Activated naive CD8-positive, alpha-beta T cell treated with anti-CD3 and anti-CD28 coated beads, Interleukin-2, amount 10 ng/mL, durations not matched to agents 7 days and 5 days (primary cell): Measurements from ENCODE around the gene DCAF15. TPM values are rescaled to one million over a fixed set of nuclear protein-coding genes. Genes with fewer than 3 reads are reported as not detected.

Experiments used
- total RNA-seq, 2 experiments: library from RNA; stranded (reverse); gene quantifications; one replicate each; pipeline ENCODE4 v1.2.3, GENCODE V29; 2021

Gene DCAF15
- total RNA-seq, 2 experiments from 2014 or later = 105 to 106 TPM

Other genes starting within 250 kb of the DCAF15 start
- 10 to 100 TPM; 63.5 to 65.3 TPM for gene MRI1, start 188.0 kb upstream of the DCAF15 start, total RNA-seq
- 10 to 100 TPM; 85.2 to 88.1 TPM for gene C19orf53, start 178.1 kb upstream of the DCAF15 start, total RNA-seq
- gene ZSWIM4, start 157.1 kb upstream of the DCAF15 start, total RNA-seq = 1 to 10 TPM; 9.6 to 9.9 TPM
- 1 to 10 TPM in 1 of 2 experiments, not detected in 1; 2.3 TPM for gene NANOS3, start 75.4 kb upstream of the DCAF15 start, total RNA-seq
- gene BRME1, start 46.4 kb upstream of the DCAF15 start, total RNA-seq = 1 to 10 TPM; 5.5 to 7.2 TPM
- gene CC2D1A, start 46.3 kb upstream of the DCAF15 start, total RNA-seq = 10 to 100 TPM; 34.7 to 34.8 TPM
- gene PODNL1, start 14.1 kb upstream of the DCAF15 start, total RNA-seq = 1 to 10 TPM; 1.2 to 1.4 TPM
- 10 to 100 TPM; 17.7 to 22.2 TPM for gene RFX1, start 53.8 kb downstream of the DCAF15 start, total RNA-seq
- not detected for gene RLN3, start 75.6 kb downstream of the DCAF15 start, total RNA-seq
- gene IL27RA, start 79.3 kb downstream of the DCAF15 start, total RNA-seq = 10 to 100 TPM; 41.6 to 43.8 TPM
- gene PALM3, start 109.6 kb downstream of the DCAF15 start, total RNA-seq = not detected
- gene MISP3, start 120.3 kb downstream of the DCAF15 start, total RNA-seq = 1 to 10 TPM; 1.1 to 1.6 TPM
- not detected for gene C19orf67, start 133.3 kb downstream of the DCAF15 start, total RNA-seq
- gene SAMD1, start 138.2 kb downstream of the DCAF15 start, total RNA-seq = 10 to 100 TPM; 58.3 to 65.6 TPM
- gene PRKACA, start 165.3 kb downstream of the DCAF15 start, total RNA-seq = 10 to 100 TPM; 64.1 to 66.9 TPM
- 10 to 100 TPM; 75.3 to 82.4 TPM for gene ASF1B, start 184.1 kb downstream of the DCAF15 start, total RNA-seq